T1000 (cell line): ENCODE results near the gene PER2.
A peak's percentile ranks its signal among the peaks of the same experiment; 100 is the strongest.

Experiments used
- DNase-seq: peaks from one replicate; lab custom pipeline; 2025; ENCODE audit warnings: mixed read lengths; lab: John Stamatoyannopoulos, UW

The PER2 gene

DNA sequence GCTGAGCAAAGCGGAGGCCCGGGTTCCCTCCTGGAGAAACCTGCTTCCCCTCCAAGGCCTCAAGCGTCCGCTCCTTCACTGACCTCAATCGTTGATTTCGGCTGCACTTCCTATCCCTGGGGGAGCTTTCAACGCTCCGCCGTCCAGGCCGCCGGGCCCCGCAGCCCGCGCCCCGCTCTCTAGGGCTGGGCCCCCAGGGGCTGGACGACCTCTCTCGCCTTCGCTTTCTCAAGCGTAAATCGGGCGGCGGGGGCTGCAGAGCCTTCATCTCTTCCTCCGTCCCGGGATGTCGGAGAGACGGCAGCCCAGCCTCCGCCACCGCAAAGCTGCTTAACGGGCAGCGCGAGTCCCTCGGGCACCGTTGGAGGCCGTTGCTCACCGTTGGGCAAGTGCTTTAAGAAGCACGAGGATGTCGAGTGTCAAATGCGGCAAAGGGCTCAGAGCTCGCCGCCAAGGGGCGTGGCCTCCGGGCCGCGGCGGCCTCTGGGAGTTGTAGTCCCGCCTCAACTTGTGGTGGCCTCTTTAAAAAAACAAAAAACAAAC, 57.1 kb downstream of the PER2 start:
- DNase-seq, result peak; percentile 40

GRCh38 chr2:238230699-238231098, 57.7 kb downstream of the PER2 start:
- DNase-seq, result no peak

DNA sequence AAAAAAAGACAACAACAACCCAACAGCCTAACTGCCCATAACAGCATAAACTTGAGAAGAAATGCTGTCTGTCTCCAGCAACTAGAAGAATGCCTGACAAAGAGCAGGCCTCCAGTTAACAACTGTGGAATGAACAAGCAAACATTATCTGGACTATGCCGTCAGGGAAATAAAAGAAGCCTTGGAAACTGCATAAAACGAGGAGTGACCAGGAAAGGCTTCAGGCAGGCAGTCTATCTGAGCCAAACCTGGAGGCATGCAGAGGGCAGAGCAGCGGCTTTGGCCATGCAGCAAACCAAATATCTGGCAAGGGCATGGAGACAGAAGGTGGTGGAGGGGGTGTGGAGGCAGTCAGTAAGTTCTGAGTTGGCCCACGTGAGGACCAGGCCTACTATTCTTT, 59.7 kb downstream of the PER2 start:
- DNase-seq, result no peak

GRCh38 chr2:238227587-238228032, 60.8 kb downstream of the PER2 start:
- DNase-seq, result no peak

DNA sequence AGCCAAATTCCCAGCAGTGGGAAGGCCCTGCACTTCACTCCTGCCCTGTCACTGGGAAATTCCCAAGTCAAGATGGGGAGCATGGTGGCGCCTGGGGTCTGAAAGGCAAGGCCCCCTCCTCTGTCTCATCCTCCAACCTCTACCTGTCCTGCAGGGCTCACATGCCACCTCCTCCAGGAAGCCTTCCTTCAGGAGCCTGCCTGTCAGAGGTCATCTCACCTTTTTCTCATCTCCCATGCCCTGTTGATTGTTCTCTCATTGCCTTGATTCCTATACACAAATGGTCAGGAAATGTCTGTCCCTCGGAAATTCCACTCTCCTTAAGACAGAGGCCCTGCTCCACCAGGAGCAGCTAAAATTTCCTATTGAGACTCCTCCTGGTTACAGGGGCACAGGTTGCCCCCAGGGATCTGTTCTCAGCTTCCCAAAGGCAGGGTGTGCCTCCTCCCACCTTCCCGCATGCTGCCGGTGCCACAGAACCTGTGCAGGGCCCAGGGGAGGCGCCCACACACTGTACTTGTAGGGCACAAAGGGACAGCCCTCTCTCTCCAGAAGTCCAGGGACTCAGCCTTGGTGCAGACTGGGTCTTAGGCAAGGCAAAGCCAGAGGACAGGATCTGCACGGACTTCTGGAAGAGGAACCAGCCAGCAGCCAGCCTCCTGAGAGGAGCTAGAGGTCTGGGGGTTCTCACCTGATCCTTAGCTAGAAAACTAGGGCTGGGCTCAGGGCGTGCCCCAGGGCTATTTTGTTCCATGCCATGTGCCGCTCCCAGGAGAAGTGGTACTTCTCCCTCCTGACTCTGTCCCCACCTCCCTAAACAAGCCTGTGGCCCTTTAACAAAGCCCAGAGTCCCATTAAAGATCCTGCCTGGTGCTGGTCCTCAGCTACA, 61.5 kb downstream of the PER2 start:
- DNase-seq, result no peak

DNA sequence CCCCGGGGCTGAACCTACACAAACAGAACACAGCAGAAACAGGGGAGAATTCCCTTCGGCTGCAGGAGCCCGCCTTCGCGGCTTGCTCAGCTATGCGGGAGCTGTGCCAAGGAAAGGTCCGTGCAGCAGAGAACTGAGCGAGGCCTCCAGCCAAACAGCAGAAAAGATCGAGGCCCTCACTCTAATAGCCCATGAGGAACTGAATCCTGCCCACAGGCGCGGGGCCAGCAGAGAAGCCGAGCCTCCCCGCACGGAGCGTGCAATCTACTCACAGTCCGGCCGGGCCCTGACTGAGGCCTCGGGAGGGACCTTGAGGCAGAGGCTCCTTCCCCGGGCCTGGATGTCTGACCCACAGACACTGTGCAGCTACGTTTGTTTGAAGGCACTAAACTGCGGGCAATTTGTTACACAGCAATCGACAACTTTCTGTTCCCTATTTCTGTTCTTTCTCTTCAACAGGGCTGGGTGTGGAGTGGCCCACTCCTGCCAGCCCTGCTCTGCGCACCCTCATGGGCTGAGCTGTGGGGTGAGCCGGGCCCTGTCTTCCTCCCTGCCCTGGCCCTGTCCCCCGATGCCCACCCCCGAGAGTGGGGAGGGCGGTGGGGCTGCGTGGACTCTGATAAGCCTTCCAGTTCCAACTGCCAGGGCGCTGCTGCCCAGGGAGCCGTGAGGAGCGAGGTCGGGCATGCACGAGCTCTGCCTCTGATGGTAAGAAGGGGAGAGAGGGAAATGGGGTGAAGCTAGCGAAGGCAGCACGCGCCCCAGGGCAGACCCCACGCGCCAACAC, 62.3 kb downstream of the PER2 start:
- no peak for DNase-seq

DNA sequence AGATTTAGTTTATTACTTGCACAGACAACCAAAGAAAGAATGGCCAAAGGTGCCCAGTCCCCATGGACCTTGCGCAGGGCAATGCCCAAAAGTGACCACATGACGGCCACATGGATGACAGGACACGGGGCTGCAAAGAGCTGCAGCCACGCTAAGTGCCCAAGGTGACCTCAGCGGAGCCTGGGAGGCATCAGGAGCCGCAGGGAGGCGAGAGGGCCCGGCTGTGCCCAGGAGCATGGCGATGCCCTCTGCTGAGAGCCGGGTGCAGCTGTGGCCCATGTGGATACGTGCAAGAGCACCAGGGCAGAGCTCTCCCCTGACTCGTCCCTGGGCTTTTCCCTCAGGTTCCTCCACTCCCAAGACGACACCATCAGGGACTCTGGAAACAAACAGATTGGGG, 63.3 kb downstream of the PER2 start:
- DNase-seq, result no peak

DNA sequence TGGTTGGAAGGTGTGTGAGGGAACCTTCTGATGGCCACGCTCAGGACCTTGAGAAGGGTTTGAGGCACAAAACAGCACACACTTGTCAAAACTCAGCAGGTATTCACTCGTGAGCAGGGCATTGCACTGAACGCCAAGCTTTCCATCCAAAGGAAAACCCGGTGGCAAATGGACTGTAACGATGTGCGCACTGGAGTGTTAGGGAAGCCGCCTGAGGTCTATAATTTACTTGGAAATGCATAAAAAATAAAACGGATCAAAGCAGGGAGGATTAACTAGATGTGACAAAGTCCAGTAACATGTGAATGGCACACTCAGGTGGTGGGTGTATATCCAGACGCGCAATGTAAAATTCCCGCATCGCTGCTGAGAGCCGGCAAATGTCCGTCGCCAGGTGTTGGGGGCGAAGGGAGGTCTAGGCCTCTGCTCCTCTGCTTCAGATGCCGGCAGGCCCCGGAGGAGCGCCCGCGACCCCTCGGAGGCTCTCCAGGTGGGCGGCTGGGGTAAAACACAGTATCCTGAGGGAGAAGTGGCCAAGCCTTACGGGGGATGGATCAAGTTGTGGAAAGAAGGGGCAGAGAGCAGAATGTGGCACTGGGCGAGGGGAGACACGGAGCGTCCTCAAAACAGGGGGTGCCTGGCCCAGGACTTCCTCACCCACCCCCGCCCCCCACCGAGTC, 63.9 kb downstream of the PER2 start:
- no peak for DNase-seq

DNA sequence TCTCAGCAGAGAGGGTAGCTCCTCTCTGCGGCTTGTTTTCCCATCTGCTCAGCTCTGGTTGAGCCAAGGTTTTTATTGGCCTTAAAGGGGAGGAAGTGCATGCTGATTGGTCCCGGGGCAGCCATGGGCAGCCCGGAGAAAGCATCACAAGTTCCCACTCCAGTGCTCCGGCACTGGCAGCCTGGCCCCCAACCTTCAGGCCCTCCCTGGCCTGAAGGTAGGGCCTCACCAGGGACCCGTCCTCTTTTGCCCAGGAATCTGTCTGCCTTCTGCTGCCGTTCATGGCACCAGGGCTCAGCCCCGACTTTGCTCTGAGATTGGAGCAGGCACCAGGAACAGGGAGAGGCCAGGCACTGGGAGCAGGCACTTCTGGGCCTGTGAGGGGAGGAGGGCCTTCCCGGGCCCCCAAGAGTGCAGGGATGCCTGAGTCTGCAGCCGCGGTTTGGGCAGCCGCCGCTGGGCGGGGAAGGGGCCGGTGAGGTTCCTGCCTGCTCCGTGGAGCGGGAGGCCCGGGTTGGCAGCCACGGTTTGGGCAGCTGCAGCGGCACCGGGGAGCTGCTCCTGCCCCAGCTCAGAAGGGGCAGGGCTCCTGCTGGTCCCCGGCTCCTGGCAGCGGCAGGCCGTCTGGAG, 67.4 kb downstream of the PER2 start:
- DNase-seq, result peak; percentile 45

- no peak for DNase-seq
These were observed 68.0 kb downstream of the PER2 start for GRCh38 chr2:238220274-238220891.

DNA sequence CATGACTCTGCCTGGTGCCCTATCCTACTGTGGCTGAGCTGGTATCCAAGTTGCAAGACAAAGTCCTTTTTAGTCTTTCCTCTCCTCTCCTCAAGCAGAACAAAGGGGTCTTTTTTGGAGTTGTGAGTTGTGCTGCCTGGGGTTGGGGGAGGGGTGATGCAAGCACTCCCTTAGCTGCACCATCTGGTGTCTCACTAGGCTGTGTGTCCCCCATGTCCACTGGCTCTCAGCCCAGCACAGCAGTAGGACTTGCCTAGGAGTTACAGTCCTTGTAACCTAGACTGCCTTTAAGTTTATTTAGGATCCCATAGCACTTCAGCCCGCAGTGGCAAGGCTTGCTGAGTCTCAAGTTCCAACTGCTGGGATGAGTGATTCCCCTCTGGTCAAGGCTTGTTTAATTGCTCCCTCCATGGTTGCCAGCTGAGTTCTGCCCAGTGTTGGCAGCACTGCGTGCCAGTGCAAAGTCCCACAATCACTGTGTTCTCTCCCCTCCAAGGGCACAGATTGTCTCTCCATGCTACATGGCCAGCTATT, 71.7 kb downstream of the PER2 start:
- no peak for DNase-seq

- no peak for DNase-seq
These were observed 81.4 kb downstream of the PER2 start for GRCh38 chr2:238207006-238207405.

DNA sequence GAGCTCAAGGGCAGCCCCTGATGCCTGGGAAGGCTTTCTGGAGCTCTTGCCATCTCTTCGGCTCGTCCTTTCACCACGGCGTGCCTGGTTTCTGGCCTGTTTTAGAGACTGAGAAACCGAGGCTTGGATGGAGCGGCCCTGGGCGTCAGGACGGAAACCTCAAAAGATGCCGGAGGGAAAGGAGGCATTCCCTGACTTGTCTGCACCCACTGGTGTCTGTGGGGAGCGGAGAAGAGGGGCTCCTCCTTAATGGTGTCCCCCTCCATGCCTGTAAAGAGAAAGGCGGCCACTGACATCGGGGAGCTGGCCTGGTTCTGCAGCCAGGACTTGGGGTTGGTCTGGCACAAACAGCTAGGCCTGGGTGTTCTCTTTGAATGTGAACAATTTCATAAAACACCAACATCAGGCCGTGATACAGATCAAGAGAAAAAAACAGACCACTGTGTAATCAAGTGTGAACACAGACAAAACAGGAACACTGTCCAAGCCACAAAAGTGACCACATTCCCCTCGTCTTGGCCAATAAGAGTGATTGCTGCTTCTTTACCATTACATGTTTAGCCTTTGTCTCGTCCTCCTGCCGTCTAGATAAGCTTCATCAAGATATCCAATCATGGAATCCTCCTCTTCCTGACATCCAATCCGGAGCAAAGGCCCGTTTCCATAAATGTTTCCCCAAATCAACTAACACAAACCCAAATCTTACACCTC, 84.3 kb downstream of the PER2 start:
- no peak for DNase-seq

DNA sequence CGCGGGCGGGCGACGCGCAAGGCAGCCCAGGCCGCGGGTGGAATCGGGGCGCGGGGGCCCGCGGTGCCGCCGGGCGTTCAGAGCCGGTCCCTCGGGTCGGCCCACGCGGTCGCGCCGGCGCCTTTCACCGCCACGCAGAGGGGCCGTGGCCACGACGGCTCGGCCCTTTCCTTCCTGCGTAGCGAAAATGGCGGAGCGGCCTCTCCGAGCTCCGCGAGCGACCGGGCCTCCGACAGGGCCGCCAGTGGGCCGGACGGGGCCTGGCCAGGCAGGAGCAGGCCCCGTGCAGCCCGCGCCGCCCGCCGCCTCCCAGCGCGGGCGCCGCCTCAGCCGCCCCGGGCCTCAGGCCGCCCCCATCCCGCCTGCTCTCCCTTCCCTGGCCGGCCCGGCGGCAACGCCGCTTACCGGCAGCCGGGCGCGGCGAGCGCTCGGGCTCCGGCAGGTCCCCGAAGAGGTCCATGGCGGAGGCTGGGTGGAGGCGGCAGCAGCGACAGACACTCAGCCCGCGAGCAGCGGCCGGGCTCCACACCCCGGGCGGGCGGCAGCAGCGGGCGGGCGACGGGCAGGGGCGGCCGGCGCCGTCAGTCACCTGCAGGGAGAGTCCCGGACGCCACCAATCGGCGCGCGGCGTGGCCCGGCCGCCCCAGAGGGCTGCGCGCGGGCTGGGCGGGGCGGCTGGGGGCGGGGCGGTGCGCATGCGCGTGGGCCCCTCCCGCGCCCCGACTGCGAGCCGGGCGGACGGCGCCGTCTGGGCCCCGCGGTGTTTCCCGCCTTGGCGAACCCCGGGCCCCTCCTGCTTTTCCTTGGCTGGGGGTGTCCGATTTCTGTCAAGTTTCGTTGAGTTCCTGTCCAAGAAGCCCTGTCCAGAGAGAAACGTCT, 85.1 kb downstream of the PER2 start, which contains the start of gene ILKAP:
Gene ILKAP, minus strand, starts transcription at position 602 of the 879 bp plus-strand sequence. Its CDS starts 142 bp downstream, at position 460.
- peak; percentile 73 for DNase-seq

DNA sequence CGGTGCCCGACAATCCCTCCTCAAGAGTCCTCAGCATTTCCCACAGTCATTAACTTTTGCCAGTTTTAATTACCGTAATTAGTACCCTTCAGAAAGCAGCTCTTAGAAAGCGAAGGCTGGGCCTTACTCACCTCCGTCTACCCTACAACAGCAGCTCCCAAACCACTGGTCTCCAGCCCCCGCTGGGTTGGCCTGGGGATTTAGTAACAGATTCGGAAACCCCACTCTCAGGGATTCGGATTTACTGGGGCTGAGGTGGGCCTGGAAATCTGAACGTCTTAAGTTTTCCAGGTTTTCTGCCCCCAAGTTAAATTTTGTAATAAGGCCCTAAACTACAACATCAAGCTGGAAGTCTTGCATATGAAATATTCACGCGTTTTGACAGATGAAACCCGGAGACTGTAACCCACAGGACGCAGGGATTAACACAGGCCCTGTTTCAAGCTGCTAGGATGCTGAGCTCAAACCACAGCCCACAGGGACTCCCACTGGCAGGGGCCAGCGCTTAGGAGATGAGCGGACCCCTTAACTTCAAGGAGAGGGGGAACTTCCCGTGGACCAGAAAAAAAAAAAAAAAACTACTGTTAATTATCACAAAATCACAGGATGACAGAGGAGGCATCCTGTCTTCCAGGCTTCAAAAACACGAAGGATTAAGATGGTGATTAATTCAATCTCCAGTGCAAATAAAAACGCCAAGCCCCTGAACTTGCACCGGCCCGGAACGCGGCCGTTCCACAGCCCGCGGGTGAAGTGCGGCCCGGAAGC, 85.9 kb downstream of the PER2 start:
- no peak for DNase-seq
